IPS DF 19.7 (cell line): Measurements from ENCODE around the gene SLC35F5.
"Not testable (repeated sequence)": the region's sequence is repeated elsewhere in the genome, so short reads cannot be mapped to it uniquely, and the experiment has no call there.

ENCODE experiments used
- DNase-seq: peaks from one replicate; pipeline ENCODE4 v3.0.0-alpha.2; 2013; ENCODE audit warnings: low read depth, low spot score

The SLC35F5 gene

DNA sequence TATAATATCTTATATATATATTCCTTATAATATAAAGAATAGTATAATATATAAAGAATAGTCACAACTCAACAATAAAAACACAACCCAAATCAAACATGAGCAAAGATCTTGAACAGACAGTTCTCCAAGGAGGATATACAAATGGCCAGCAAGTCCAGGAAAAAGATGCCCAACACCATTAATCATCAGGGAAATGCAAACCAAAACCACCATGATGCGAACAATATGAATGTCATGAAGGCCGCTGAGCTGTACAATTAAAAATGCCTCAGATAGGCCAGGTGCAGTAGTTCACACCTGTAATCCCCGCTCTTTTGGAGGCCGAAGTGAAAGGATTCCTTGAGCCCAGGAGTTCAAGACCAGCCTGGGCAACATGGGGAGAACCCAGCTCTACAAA is 58.9 kb downstream of the SLC35F5 start:
- no peak for DNase-seq

DNA sequence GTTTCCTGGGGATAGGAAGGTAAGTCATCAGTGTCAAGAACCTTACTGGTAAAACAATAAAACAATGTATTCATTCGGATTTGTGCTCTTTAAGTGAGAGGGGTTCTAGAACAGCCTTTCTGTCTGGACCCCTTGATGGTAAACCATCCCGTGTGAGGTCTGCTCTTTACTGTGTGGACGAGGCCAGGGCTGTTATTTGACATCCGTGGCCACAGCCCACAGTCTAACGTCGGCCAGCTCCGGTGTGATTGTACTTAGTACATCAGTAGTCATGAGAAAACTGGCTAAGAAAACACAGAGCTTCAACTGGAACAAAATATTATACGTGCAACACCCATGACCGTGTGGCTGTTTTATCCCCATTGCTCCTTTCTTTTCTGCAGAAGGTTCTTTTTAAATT is 62.0 kb downstream of the SLC35F5 start:
- DNase-seq = no peak

DNA sequence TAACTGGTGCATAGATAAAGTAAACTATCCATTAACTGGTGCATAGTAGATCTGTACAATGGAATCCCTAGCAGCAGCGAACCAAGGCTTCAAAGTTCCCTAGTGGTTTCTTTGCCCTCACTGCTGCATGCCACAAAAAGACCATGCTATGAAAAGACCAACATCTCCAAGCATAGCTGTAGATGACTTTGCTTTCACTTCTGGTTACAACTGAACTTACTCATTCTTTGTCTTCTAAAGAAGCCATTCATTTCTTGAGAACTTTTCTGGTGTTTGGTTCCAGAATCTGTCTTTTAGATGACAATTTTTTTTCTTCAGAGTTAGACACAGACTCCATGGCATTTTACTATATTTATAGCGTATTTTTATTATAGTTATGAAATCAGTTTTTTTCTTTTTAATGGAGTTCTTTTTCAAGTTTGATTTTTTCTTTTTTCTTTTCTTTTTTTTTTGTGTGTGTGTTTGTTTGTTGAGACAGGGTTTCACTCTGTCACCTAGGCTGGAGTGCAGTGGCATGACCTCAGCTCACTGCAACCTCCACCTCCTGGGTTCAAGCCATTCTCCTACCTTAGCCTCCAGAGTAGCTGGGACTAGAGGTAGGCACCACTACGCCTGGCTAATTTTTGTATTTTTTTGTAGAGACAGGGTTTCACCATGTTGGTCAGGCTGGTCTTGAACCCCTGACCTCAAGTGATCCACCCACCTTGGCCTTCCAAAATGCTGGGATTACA is 63.6 kb downstream of the SLC35F5 start:
- DNase-seq = no peak

DNA sequence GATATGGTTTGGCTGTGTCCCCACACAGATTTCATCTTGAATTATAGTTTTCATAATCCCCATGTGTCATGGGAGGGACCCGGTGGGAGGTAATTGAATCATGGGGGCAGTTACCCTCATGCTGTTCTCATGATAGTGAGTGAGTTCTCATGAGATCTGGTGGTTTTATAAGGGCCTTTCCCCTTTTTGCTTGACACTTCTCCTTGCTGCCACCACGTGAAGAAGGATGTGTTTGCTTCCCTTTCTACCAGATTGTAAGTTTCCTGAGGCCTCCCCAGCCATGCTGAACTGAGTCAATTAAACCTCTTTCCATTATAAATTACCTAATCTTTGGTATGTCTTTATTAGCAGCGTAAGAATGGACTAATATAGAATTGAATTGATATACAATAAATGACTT is 65.6 kb downstream of the SLC35F5 start:
- not testable (repeated sequence) for DNase-seq

DNA sequence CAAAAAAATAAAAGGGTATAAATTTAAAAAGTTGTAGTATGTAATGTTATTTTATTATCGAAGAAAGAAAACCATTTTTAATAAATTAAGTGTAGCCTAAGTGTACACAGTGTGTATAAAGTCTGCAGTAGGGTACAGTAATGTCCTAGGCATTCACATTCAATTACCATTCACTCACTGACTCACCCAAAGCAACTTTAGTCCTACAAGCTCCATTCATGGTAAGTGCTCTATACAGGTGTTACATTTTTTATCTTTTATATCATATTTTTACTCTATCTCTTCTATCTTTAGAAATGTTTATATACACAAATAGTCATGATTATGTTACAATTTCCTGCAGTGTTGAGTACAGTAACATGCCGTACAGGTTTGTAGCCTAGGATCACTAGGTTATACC is 69.9 kb downstream of the SLC35F5 start:
- DNase-seq = no peak

DNA sequence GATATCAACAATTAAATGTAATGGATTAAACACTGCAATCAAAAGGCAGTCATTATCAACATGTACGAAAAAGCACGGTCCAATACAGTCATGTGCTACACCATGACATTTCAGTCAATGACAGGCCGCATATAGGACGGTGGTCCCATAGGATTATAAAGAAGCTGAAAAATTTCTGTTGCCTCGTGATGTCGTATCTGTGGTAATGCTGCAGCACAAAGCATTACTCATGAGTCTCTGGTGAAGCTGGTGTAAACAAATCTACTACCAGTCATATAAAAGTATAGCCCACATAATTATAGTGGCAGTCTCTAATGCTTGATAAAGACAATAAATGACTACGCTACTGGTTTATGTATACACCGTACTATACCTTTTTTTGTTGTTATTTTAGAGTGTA is 71.0 kb downstream of the SLC35F5 start:
- DNase-seq = no peak

DNA sequence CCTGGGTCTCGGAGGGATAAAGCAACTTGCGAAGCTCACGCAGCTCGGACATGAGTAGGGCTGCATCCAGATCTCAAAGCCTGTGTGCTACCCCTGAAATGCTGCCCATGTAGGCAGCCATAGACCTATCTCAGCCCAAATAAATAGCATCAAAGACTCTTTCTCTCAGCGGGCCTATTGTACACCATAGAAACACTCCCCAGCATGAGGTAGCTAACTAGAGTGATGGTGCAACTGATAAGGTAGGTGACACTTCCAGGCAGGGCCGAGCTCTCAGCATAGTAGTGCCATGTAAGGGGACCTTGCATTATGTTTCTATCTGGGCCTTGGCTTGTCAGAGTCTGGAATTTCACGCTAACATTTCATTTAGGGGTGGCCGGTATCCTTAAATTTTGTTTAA is 77.0 kb downstream of the SLC35F5 start:
- DNase-seq = no peak

DNA sequence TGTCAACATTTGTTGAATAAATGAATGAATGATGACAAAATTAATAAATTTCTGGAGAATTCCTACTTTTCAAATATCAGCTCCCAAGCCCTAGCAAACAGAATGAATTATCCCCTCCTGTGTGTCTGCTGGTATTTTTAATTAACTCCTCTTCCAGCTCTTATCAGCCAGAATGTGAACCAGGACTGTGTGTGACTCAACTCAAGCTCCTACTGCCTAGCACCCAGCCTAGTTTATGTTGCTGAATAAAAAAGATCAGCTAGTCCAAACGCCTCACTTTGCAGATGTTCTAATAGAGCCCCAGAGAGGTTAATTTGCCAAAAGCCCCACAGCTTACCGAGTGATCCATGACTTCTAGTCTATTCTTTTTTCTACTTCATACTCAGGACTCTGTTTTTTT is 79.1 kb downstream of the SLC35F5 start:
- no peak for DNase-seq

DNA sequence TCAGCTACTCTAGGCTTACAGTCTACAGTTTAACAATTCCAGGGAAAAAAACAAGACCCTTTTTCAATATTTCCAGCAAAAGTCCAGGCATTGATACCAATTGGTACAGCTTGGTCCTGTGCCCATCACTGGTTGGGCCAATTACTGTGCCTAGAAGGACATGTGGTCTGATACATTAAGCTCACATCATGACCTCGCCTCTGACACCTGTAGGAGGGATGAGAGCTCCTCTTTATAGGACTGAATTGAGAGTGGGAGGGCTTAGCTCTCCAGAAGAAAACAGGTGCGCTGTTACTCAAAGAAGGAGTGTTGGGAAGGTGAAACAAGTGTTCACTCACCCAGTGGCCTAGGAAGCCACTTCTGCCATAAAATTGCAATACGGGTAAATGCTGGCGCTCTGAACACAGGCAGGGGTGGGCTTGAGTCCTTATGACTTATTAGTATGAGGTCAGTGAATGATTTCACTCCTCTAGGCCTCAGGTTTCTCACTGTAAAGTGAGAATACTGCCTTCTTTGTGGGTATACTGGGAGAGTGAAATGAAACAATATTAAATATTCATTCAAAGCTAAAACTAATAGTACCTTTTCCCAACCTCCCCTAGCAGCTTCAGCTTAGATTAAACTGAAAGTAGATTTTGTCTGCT is 79.7 kb downstream of the SLC35F5 start:
- no peak for DNase-seq

DNA sequence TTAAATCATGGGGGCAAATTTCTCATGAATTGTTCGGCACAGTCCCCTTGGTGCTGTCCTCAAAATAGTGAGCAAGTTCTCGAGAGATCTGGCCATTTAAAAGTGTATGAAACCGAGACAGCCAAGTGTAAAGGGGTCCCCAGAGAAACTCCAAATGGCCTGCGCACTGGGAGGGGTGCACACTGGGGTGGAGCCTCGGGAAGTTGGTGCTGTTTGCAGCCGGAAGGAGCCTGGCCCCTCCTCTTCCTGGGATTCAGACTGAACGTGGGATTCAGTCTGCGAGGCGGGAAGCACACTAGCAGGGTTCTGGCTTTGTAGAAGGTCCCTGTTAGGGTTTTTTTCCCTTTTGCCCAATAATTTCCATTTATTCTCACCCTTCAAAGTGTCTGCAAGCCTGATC is 80.6 kb downstream of the SLC35F5 start:
- DNase-seq = no peak

DNA sequence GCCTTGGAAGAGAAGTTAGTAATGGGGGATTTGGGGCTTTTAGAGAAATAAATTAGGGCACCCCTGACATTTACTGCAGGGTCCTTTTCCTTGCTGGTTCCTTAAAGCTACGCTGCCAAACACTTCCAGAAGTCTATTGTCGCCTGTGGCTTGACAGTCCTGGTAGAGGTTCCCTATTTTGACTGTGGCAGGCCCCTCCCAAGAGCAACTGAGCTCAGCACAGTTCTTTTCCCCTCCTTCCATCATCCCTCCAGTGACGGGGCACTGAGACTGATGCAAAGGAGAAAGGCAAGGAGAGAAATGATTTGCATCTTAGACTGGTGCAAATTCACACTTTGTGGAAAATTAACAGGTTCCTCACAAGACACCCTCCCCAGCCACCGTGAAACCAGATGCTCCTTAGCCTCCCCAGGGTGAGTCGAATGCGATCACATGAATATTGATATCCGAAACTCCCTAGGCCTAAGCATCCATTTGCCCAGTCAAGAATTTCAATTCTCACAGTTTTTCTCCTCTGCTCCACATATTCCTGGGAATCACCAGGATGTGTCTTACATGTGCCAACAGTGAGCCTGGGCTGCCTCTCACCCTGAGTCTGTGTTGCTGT is 84.0 kb downstream of the SLC35F5 start:
- DNase-seq = no peak

DNA sequence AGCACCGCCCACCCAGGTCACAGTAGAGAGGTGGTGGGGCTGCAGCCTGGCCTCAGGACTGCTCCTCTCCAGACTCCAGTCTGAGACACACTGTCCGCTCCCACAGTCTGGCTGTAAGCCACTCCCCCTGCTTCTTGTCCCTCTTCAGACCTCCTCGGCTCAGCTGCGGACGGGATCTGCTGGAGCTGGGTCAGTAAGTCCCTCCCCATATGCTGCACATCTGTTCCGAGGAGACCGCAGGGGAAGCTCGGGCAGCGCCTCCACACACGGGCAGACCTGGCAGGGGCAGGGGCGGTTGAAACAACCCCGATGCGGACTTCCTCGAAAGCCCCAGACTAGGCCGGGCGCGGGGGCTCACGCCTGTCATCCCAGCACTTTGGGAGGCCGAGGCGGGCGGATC is 87.4 kb downstream of the SLC35F5 start:
- DNase-seq = not testable (repeated sequence)

DNA sequence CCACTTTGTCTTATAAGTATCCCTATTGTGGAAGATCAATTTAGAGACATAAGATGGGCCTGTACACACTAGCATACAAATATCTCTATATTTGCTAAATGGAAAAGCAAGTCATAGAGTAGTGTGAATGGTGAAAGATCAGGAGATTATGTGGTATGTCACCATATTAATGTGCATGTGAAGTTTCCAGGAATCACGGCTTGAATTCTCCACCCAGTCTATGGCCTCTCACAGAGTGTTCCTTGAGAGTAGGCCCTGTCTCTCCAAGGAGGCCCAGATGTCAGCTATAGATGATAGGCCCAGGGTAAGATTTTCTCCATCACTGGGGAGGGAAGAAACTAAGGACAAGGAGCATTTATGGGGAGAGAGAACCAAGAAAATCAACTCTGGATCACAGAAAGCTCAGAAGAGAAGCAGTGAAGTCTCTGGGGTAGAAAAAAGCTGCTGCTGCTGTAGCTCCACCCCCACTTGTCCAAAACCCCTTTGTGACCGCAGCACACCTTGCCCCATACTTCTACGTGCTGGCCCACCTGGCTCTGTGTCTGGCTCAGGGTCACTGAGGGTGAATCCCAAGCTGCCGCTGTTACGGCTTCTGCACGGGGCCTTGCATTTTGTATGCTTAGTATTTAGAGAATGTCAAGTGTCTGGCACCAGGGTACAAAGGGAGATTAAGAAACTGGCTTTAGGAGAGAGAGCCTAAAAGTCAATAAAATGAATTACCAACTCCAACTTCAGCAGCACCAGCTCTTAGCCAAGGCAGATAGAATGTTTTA is 91.5 kb downstream of the SLC35F5 start:
- DNase-seq = not testable (repeated sequence)

DNA sequence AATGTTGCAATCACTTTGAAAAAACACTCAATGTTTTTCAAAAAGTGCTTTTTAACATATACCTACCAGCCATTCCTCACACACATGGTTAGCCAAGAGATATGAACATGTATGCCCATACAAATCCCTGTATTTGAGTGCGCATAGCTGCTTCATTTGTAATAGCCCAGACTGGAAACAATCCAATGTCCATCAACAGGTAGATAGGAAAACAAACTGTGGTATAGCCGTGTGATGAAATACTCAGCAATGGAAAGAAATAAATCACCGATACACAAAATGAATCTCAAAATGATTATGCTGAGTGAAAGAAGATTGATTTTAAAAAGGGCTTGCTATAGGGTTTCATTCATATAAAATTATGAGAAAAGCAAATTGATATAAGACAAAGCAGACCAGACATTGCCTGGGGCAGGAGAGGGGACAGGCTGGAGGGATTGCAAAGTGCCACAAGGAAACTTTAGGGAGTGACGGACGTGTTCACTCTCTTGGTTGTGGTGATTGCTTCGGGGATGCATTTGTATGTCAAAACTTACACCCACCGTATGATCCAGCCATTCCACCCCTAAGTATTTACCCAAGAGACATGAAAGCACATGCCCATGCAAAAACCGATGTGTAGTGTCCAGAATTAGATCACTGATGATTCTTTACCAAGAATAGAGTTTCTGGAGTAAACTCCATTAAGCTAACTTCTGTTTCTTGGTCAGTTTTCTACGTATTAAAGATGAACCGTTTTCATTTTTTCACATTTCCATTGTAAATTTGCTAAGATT is 93.0 kb downstream of the SLC35F5 start:
- not testable (repeated sequence) for DNase-seq
